NCI-H526 (cell line): ENCODE data around the gene OSBPL9.
"Not testable (repeated sequence)": the region's sequence is repeated elsewhere in the genome, so short reads cannot be mapped to it uniquely, and the experiment has no call there.

Experiments
- DNase-seq, 2 experiments: peaks; one replicate each; lab custom pipeline; 2025; lab: John Stamatoyannopoulos, UW

The OSBPL9 gene

DNA sequence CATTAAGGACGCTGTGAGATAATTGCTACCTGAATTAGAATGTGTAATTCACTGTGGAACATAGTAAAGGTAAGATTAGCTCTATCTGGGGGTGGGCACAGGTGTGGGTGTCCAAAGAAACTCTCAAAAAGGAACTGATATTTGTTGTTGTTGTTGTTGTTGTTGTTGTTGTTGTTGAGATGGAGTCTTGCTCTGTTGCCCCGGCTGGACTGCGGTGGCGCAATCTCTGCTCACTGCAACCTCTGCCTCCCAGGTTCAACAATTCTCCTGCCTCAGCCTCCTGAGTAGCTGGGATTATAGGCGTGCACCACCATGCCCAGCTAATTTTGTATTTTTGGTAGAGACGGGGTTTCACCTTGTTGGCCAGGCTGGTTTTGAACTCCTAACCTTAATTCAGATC lies 6.8 kb upstream of the OSBPL9 start:
- not testable (repeated sequence) for DNase-seq

DNA sequence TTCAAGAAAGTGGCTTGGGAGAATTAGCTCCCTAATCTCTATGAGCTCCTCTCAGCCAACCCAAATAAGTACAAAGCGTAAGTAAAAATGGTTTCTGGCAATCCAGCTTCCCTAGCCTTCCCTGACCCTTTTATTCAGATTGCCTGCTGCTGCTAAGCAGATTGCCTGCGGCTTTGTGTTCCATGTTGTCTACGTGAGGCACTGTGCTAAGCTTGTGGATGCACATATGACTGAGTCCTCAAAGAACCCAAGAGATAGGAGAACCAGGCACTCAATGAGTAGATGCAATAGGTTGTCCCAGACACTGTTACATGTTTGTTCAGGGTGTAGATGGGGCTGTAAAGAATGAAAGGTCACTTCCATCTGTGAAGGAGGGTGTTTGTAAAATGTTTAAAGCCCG lies 6.3 kb upstream of the OSBPL9 start:
- peak in 1 of 2 experiments; percentile 8 for DNase-seq

DNA sequence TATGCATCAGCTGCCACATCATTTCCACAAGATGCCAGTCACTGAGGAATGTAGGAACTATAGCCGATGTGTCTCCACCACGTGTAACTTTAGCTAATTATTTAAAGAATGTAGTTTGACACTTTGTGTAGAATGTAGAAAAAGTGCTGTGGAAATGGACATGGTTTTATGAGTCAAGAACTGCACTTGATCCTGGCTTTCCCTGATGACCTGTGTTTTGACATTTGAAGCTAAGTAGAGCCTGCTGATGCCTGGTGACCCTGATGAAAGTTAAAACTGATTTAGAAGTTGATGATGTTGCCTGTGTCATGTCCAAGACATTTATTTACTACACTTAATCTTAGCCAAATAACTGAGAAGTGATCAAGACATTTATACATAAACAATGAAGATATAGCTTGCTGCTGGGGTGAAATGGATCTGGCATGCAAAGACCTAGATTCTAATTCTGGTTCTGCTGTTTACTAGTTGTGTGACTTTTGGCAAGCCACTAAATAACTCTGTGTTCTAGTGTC lies 4.4 kb upstream of the OSBPL9 start:
- DNase-seq, result no peak

DNA sequence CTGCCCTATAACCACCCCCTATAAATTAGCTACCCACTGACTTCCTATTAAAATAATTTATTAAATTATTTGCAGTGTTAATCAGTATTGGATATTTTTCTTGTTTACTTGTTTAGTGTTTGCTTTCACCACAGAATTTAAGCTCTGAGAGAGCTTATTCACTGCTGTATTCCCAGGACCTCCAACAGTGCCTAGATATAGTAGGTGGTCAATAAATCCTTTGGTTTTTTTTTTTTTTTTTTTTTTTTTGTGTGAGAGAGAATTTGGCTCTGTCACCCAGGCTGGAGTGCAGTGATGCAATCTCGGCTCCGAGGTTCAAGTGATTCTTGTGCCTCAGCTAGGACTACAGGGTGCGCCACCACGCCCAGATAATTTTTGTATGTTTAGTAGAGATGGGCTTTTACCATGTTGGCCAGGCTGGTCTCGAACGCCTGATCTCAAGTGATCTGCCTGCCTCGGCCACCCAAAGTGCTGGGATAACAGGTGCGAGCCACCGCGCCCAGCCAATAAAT lies 1.1 kb upstream of the OSBPL9 start:
- no peak for DNase-seq

DNA sequence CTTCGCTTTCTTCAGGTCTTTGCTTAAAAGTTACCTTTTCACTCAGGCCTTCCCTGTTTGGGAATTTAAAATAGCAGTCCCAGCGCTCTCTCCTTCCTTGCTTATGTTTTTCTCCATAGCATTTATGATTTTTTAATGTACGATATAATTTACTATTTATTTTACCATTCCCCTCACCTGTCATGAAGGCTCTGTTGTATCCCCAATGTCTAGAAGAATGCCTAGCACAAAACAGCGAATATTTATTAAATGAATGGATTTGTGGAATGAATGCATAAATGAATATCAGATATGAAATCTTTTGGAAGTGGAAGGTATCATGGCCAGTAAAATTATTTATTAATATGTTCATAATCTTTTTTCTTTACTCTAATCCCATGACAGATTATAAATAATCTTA lies 402 bp upstream of the OSBPL9 start:
- no peak for DNase-seq

DNA sequence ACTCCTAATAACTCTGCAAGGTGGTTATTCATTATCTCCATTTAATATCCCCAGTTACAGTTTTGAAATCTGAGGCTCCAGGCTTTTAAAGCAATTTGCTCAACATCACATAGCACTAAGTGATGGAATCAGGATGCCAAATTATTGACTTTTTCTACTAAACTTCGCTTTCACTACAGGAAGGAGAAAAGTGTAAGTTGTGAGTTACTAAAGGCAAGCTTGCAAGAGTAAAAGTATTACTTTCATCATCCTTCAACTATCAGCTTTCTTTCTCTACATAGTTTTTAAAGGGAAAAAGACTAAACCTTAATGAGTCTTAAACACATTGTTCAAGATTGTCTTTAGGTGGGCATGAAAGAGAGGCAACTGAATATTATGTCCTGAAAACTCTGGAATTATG lies 1.8 kb downstream of the OSBPL9 start:
- no peak for DNase-seq

DNA sequence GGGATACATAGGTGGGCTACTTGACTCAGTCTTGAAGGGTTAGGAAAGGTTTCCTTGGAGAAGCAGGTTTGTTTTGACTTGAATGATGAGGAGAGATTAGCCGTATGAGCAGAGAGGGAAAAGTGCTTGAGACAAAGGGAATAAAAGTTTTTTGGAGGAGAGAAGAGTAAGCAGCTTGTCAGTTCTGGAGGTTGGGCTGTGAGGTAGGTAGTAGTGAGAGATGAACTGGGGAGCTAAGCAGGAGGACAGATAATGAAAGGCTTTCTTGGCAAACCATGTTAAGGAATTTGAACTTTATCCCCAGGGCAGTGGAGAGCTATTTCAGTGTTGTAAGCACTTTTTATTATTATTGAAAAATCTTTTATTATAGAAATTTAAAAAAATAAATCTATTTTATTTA lies 3.6 kb downstream of the OSBPL9 start:
- DNase-seq, result no peak

DNA sequence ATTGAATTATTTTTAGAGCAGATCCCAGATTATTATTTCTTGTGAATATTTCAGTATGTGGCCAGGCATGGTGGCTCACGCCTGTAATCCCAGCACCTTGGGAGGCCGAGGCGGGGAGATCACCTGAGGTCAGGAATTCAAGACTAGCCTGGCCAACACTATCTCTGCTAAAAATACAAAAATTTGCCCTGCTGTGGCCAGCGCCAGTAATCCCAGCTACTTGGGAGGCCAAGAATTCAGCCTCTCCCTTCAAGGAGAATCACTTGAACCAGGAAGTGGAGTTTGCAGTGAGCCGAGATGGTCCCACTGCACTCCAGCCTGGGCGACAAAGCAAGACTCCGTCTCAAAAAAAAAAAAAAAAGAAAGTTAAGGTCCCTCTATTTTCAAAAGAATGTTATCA lies 4.3 kb downstream of the OSBPL9 start:
- no peak for DNase-seq

DNA sequence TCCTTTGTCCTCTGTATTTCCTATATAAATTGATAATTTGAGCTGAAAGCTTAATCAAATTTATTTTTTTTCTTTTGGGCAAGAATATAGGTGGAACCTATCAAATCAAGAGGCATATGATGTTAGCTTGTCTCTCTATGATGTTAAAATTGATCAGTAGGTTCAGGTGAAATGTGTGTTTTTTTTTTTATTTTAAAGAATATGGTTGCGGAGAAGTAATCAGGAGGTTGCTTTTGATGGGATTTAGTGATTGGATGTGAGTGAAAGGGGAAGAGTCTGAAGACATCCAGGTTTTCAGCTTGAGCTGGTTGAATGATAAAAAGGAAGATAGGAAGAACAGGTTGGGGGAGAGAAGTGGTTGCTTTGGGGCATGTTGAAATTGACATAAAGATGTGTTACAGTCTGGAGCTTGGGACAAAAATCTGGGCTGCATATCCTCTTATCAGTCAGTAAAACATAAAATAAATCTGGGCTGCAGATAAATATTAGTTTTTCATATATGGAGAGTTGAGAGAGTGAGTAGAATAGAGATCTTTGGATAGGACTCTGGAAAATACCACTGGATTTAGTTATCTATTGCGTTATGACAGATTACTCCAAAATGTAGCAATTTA lies 5.1 kb downstream of the OSBPL9 start:
- no peak for DNase-seq

DNA sequence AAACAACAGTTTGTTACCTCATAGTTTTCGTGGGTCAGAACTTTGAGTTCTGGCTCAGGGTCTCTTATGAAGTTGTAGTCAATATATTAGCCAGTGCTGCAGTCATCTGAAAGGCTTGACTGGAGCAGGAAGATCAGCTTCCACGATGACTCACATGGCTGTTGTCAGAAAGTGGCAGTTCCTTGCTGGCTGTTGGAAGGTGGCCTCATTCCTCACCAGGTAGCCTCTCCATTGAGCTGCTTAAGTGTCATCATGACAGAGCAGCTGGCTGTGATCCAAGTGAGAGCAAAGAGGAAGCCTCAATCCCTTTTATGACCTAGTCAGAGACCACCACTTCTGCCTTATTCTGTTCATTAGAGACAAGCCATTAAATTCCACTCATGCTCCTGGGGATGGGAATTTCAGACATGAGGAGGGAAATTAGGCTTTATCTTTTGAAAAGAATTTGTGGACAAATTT lies 5.6 kb downstream of the OSBPL9 start:
- DNase-seq, result no peak

DNA sequence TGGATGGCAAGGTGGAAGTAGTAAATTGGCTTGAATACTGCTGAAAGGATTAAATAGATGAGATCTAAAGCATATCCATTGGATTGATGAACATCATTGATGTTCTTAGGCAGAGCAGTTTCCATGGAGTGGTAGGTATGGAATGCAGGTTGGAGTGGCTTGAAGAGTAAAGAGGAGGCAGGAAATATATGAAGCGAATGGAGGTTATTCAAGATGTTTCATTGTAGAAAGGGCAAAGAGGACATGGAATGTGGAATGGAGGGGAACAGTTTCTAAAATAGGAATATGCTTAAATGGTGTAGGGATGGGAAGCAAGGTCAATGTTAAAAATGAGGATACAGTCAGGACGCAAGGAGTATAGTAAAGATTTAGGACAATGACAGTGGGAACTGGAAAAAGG lies 6.1 kb downstream of the OSBPL9 start:
- no peak for DNase-seq

DNA sequence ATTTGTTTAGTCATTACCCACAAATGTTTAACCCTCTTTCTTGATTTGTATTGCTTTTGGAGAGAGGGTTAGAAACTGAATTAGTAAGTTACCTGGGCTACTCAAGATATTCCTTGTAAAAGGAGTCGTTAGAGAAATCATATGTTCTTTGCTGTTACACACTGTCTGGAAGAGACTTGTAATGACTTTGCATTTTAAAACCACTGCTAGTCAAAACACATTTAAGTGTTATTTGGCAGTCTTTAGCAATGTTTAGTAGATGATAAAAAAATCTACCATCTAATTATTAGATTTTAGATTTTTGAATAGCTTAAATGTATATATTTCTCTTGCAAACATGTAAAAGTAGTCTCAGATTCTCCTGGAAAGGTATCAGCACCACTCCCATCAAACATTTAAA lies 6.6 kb downstream of the OSBPL9 start:
- no peak for DNase-seq

DNA sequence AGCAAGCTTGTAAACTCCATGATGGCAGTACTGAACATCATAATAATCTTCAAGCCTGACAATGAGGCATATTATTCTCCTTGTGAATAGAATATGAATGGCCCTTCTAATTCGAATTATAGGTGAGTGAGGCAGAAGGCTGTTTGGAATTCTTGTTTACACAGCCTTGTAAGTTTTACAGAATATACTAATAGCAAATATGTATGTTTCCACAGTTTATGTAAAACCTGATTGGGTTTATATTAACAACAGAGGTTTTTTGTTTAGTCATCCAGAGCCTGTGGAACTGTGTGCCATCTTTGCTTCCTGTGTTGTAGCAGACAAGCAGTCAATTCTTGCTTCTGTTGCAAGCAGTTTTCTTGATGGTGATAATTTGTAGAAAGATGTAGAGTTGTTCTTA lies 8.0 kb downstream of the OSBPL9 start:
- peak; percentile 16 to 35 for DNase-seq

DNA sequence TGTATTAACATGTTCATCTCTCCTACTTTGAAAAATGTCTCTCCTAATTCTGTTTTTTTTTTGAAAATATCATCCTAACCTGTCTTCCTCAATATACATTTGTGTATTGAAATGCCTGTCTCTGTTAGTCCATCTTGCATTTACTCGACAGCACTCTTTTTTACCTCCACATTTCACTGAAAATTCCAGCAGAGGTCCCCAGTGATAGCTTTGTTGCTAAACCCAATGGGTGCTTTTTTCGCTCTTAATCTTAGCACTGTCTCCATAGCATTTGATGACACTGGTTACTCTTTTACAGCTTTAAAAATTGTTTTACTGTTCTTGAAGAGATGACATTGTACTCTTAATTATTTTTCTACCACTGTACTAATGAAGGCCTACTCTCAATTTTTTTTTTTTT lies 10.8 kb downstream of the OSBPL9 start:
- DNase-seq, result peak in 1 of 2 experiments; percentile 50

DNA sequence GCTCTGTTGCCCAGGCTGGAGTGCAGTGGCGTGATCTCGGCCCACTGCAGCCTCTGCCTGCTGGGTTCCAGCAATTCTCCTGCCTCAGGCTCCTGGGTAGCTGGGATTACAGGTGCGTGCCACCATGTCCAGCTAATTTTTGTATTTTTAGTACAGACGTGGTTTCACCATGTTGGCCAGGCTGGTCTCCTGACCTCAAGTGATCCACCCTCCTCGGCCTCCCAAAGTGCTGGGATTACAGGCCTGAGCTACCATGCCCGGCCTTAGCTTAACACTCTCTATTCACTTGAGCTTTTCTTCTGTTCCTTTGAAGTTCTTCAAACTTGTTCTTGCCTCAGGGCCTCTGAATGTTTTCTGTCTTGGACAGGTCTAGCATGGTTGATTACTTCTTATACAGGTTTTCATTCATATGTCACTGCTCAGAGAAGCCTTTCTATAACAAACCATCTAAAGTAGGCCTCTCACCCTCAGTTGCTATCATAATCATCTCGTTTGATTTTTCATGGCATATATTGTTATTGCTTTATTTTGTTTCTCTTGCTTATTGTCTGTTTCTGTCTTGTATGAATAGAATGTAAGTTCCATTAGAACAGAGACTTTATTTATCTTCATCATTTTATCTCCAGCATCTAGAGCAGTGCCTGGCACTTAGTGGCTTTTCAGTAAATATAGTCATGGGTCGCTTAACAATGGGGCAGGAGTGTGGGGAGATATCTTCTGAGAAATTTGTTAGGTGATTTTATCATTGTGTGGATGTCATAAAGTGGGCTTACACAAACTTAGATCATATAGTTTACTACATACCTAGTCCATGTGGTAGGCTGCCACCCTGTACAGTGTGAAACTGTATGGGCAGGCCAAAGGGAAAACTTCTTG lies 12.1 kb downstream of the OSBPL9 start:
- DNase-seq, result no peak

DNA sequence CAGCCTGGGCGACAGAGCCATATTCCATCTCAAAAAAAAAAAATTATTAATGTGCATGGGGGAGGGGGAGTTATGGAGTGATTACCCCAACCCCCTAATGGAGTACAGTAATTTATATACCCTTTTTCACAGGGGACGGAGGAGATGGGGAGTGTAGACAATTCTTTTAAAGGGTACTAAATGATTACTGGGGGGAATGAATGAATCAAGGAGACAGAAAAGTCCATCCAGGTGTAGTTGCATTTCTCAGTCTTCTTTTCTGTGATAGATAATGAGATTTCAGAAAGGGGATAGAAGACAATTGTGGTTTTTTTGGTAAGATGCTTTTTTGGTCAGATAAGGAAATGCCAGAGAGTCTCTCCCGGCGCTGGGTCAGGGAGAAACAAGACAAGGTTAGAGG lies 13.0 kb downstream of the OSBPL9 start:
- DNase-seq, result no peak

DNA sequence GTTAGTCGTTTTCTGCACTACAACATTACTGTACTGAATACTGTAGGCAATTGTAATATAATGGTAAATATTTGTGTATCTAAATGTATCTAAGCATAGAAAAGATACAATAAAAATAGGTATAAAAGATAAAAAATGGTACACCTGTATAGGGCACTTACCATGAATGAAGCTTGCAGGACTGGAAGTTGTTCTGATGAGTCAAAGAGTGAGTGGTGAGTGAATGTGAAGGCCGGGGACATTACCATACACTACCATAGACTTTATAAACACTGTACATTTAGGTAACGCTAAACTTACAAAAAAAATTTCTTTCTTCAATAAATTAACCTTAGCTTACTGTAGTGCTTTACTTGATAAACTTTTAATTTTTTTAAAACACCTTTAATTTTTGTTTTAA lies 13.5 kb downstream of the OSBPL9 start:
- no peak for DNase-seq

DNA sequence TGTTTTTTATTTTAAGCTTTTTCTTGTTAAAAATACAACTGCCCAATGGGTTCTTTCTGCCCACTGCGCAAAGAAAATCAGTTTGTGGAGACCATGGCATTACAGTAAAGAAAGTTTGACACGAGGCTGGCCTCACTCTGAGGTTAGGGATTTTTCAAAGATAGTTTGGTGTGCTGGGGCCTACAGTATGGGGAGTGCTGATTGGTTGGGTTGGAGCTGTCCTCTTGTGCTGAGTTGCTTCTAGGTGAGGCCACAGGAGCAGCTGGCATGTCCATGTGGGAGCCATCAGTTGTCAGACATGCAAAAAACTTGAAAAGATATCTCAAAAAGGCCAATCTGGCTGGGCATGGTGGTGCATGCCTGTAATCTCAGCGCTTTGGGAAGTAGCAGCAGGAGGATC lies 14.0 kb downstream of the OSBPL9 start:
- DNase-seq, result no peak

DNA sequence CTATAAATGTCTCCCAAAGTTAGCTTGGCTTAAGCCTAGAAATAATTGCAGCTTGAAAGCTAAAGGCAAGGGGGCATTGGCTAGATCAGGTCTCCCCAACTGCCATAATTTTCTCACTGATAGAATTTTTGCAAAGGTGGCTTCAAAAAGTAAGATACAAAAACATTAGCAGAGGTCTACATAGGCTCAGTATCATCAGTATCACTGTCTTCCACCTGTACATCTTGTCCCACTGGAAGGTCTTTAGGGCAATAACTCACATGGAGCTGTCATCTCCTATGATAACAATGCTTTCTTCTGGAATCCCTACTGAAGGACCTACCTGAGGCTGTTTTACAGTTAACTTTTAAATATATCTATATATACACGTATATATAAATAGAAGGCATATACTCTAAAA lies 14.9 kb downstream of the OSBPL9 start:
- DNase-seq, result no peak

DNA sequence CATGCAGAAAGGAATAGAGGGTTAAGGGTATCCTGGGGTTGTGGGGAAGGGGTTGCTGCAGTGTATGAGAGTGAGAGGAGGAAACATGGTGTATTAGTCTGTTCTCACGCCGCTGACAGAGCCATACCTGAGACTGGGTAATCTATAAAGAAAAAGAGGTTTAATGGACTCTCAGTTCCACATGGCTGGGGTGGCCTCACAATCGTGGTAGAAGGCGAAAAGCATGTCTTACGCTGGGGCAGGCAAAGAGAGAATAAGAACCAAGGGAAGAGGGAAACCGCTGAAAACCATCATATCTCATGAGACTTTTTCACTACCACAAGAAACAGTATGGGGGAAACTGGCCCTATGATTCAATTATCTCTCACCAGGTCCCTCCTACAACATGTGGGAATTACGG lies 17.7 kb downstream of the OSBPL9 start:
- DNase-seq, result no peak

DNA sequence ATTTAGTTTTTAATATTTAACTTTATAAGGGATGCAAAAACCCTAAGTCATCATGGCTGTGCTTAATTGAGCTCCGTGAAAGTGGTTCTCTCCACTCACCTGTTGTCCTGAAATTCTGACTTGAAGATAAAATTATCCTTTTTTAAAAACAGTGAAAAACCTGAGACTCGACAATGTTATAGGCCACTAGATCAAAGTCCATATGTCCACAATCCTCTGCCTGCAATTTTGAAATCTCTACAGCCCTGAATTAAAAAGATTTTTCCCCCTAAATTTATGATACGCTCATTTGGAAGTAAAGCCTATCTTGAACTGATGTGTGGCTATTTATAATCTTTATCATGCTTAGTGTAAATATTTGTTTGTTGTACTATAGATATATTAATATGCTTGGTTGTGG lies 18.7 kb downstream of the OSBPL9 start:
- no peak for DNase-seq

DNA sequence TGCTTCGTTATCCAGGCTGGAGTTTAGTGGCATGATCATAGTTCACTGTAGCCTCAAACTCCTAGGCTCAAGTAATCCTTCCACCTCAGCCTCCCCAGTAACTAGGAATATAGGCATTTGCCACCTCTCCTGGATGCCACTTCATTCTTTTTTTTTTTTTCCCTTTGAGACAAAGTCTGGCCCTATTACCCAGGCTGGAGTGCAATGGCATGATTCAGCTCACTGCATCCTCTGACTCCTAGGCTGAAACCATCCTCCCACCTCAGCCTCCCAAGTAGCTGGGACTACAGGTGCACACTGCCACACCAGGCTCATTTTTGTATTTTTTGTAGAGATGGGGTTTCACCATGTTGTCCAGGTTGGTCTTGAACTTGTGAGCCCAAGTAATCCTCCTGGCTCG lies 19.3 kb downstream of the OSBPL9 start:
- DNase-seq, result no peak
